GM21619 (cell line): ENCODE results near the gene EP400.

ENCODE experiments used
- ATAC-seq: cut with Tn5 transposase; IDR thresholded peaks from one replicate; pipeline ENCODE4 v1.9.1; 2021; ENCODE audit not compliant: unreplicated experiment

Gene EP400

GRCh38 chr12:132114667-132115066 lies 164.9 kb downstream of the EP400 start:
- ATAC-seq = no peak

- ATAC-seq = no peak
Measured at GRCh38 chr12:132115500-132115899, 165.8 kb downstream of the EP400 start.

GRCh38 chr12:132116709-132117557 lies 167.2 kb downstream of the EP400 start:
- no peak for ATAC-seq

GRCh38 chr12:132117558-132117875 lies 167.8 kb downstream of the EP400 start:
- no peak for ATAC-seq

- ATAC-seq = no peak
Measured at GRCh38 chr12:132118876-132119275, 169.1 kb downstream of the EP400 start.

- ATAC-seq = no peak
Measured at GRCh38 chr12:132121283-132121682, 171.5 kb downstream of the EP400 start.

- no peak for ATAC-seq
Measured at GRCh38 chr12:132123970-132124765, 174.4 kb downstream of the EP400 start.

GRCh38 chr12:132124766-132125425 lies 175.2 kb downstream of the EP400 start:
- ATAC-seq = no peak

GRCh38 chr12:132125736-132126135 lies 176.0 kb downstream of the EP400 start:
- no peak for ATAC-seq

- ATAC-seq = no peak
Measured at GRCh38 chr12:132127041-132127440, 177.3 kb downstream of the EP400 start.

- ATAC-seq = no peak
Measured at GRCh38 chr12:132129007-132129406, 179.3 kb downstream of the EP400 start.

GRCh38 chr12:132130690-132131089 lies 180.9 kb downstream of the EP400 start:
- ATAC-seq = no peak
